8988T (cell line): ENCODE results near the gene TRPV2.

ENCODE experiments used
- DNase-seq: peaks from one replicate; pipeline ENCODE4 v3.0.0; 2011

Gene TRPV2

GRCh38 chr17:16459271-16459670 lies 43.9 kb downstream of the TRPV2 start:
- no peak for DNase-seq

GRCh38 chr17:16459855-16460550 lies 44.6 kb downstream of the TRPV2 start:
- no peak for DNase-seq

- no peak for DNase-seq
These were observed 45.6 kb downstream of the TRPV2 start for GRCh38 chr17:16460796-16461605.

GRCh38 chr17:16461606-16461866 lies 46.2 kb downstream of the TRPV2 start:
- DNase-seq = no peak

- DNase-seq = no peak
These were observed 46.9 kb downstream of the TRPV2 start for GRCh38 chr17:16462070-16462864.

- no peak for DNase-seq
These were observed 48.3 kb downstream of the TRPV2 start for GRCh38 chr17:16463358-16464302.

- no peak for DNase-seq
These were observed 49.1 kb downstream of the TRPV2 start for GRCh38 chr17:16464303-16465051.

- no peak for DNase-seq
These were observed 49.6 kb downstream of the TRPV2 start for GRCh38 chr17:16465052-16465312.

GRCh38 chr17:16465861-16466338 lies 50.5 kb downstream of the TRPV2 start:
- DNase-seq = no peak

- DNase-seq = no peak
These were observed 51.0 kb downstream of the TRPV2 start for GRCh38 chr17:16466407-16466806.

GRCh38 chr17:16467044-16467443 lies 51.7 kb downstream of the TRPV2 start:
- DNase-seq = no peak

- DNase-seq = no peak
These were observed 52.5 kb downstream of the TRPV2 start for GRCh38 chr17:16467886-16468285.

- no peak for DNase-seq
These were observed 53.1 kb downstream of the TRPV2 start for GRCh38 chr17:16468428-16468992.

GRCh38 chr17:16470265-16470664 lies 54.9 kb downstream of the TRPV2 start:
- DNase-seq = no peak

GRCh38 chr17:16471295-16471694 lies 55.9 kb downstream of the TRPV2 start:
- no peak for DNase-seq

GRCh38 chr17:16472539-16472938 lies 57.2 kb downstream of the TRPV2 start:
- DNase-seq = no peak

- DNase-seq = no peak
These were observed 58.0 kb downstream of the TRPV2 start for GRCh38 chr17:16473044-16474011.

- DNase-seq = no peak
These were observed 58.8 kb downstream of the TRPV2 start for GRCh38 chr17:16474012-16474725.

GRCh38 chr17:16475179-16475704 lies 59.9 kb downstream of the TRPV2 start:
- no peak for DNase-seq

- peak; percentile 78 for DNase-seq
These were observed 61.9 kb downstream of the TRPV2 start for GRCh38 chr17:16477255-16477654.
